Calu3 (cell line): ENCODE measurements around the gene TRMU. TPM values are rescaled to one million over a fixed set of nuclear protein-coding genes. Genes with fewer than 3 reads are reported as not detected.

Source experiments
- BruUV-seq: library from RNA; stranded (reverse); fragments of 400-500 nt; replicated peaks from 2 replicates; lab custom pipeline; 2021; lab: Mats Ljungman, UMichigan
- CTCF ChIA-PET: fragments of 300-600 bp; sonication (Branson Sonifier 250); formaldehyde crosslinking; loops from one replicate; lab custom pipeline; 2022; ENCODE audit warnings: antibody characterized with exemption; lab: Charles Lee
- DNase-seq: peaks from one replicate; pipeline ENCODE4 v3.0.0; 2022
- H3K27ac Mint-ChIP-seq: one replicate; pipeline ENCODE4 v1.8.0; 2022; ENCODE audit warnings: mixed read lengths; ENCODE audit not compliant: unreplicated experiment
- H3K27me3 Mint-ChIP-seq: one replicate; pipeline ENCODE4 v1.8.0; 2022; ENCODE audit warnings: mixed read lengths; ENCODE audit not compliant: unreplicated experiment
- H3K36me3 Mint-ChIP-seq: one replicate; pipeline ENCODE4 v1.8.0; 2022; ENCODE audit warnings: mild to moderate bottlenecking, moderate library complexity, mixed read lengths; ENCODE audit not compliant: insufficient read depth, unreplicated experiment
- H3K4me1 Mint-ChIP-seq: one replicate; pipeline ENCODE4 v1.8.0; 2022; ENCODE audit warnings: mild to moderate bottlenecking, low read depth, mixed read lengths; ENCODE audit not compliant: unreplicated experiment
- H3K4me3 Mint-ChIP-seq: one replicate; pipeline ENCODE4 v1.8.0; 2022; ENCODE audit warnings: mild to moderate bottlenecking, low read depth, moderate library complexity, mixed read lengths; ENCODE audit not compliant: unreplicated experiment
- H3K9me3 Mint-ChIP-seq: one replicate; pipeline ENCODE4 v1.8.0; 2022; ENCODE audit warnings: low read depth, mixed read lengths; ENCODE audit not compliant: unreplicated experiment
- CTCF ChIP-seq: fragments of 200-600 bp; IDR thresholded peaks from one replicate; pipeline ENCODE4 v1.8.0; 2022; ENCODE audit warnings: antibody characterized with exemption; ENCODE audit not compliant: unreplicated experiment
- intact Hi-C: fragments of 100-400 bp; cut with micrococcal nuclease; formaldehyde crosslinking; loops from one replicate; pipeline ENCODE4 v1.10.0; 2022; ENCODE audit not compliant: unreplicated experiment
- total RNA-seq: library from RNA; stranded (reverse); gene quantifications from 2 replicates; pipeline ENCODE4 v1.2.3, GENCODE V29; 2022

TRMU gene
- total RNA-seq, 1 experiment from 2014 or later, result 79.6 TPM

- intact Hi-C loops, result no loop called here
- H3K36me3 Mint-ChIP-seq, result peaks cover 58% of the 10 kb centered on the region
- no peak for TF ChIP-seq CTCF
- no TSS peak for BruUV-seq
- no peaks in the 10 kb centered on the region for H3K27me3 Mint-ChIP-seq
- H3K9me3 Mint-ChIP-seq, result peaks cover 3% of the 10 kb centered on the region
- CTCF ChIA-PET, result no interaction called here
- H3K27ac Mint-ChIP-seq, result no peak overlapping the region
- peaks cover 6% of the 10 kb centered on the region for H3K4me1 Mint-ChIP-seq
- H3K4me3 Mint-ChIP-seq, result no peak overlapping the region
- DNase-seq, result no peak
Observed at GRCh38 chr22:46290843-46291785, 44.4 kb upstream of the TRMU start.

GRCh38 chr22:46292173-46292572 is 43.3 kb upstream of the TRMU start:
- no peak for TF ChIP-seq CTCF
- CTCF ChIA-PET, result no interaction called here
- no peak overlapping the region for H3K27ac Mint-ChIP-seq
- H3K4me3 Mint-ChIP-seq, result no peak overlapping the region
- no peaks in the 10 kb centered on the region for H3K27me3 Mint-ChIP-seq
- H3K4me1 Mint-ChIP-seq, result peaks cover 11% of the 10 kb centered on the region
- no peak for DNase-seq
- H3K36me3 Mint-ChIP-seq, result peaks cover 61% of the 10 kb centered on the region
- no TSS peak for BruUV-seq
- H3K9me3 Mint-ChIP-seq, result peaks cover 3% of the 10 kb centered on the region
- intact Hi-C loops, result no loop called here

GRCh38 chr22:46292732-46293131 is 42.8 kb upstream of the TRMU start:
- H3K4me3 Mint-ChIP-seq, result no peak overlapping the region
- no TSS peak for BruUV-seq
- no peak overlapping the region for H3K27ac Mint-ChIP-seq
- peaks cover 3% of the 10 kb centered on the region for H3K9me3 Mint-ChIP-seq
- intact Hi-C loops, result no loop called here
- no peak for DNase-seq
- no peaks in the 10 kb centered on the region for H3K27me3 Mint-ChIP-seq
- peaks cover 11% of the 10 kb centered on the region for H3K4me1 Mint-ChIP-seq
- no peak for TF ChIP-seq CTCF
- CTCF ChIA-PET, result no interaction called here
- peaks cover 61% of the 10 kb centered on the region for H3K36me3 Mint-ChIP-seq

GRCh38 chr22:46293577-46294260 is 41.8 kb upstream of the TRMU start:
- BruUV-seq, result no TSS peak
- Mint-ChIP-seq H3K27me3 (no peaks in the 10 kb centered on the region), H3K9me3 (peaks cover 3% of the 10 kb centered on the region), H3K27ac (no peak overlapping the region), H3K4me3 (no peak overlapping the region), H3K4me1 (peaks cover 16% of the 10 kb centered on the region), H3K36me3 (peaks cover 57% of the 10 kb centered on the region)
- intact Hi-C loops, result no loop called here
- CTCF ChIA-PET, result no interaction called here
- DNase-seq, result no peak
- TF ChIP-seq CTCF, result no peak
